ENCODE measurements around the gene KRTAP10-7. TPM values are rescaled to one million over a fixed set of nuclear protein-coding genes. Genes with fewer than 3 reads are reported as not detected.

Gene KRTAP10-7
- total and polyA plus RNA-seq, 2 donors (not counting 1 experiment from before 2014, with no cell fraction given) = not detected

GRCh38 chr21:44592446-44593311, 7.7 kb upstream of the KRTAP10-7 start, which contains the start of gene KRTAP10-6:
Gene KRTAP10-6, minus strand, starts transcription at chr21:44592505. Its CDS starts 21 bp downstream, at chr21:44592484.
- no peak for DNase-seq (ENCODE audit: low read depth in 2 of 2)
- peaks cover 4% of the 10 kb centered on the region for H3K27me3 ChIP-seq (ENCODE audit: control insufficient read depth, insufficient read depth, low read length)
- no peaks in the 10 kb centered on the region for H3K4me1 ChIP-seq (ENCODE audit: control insufficient read depth, extremely low read depth, insufficient read depth, low read length)
- no peaks in the 10 kb centered on the region for H3K36me3 ChIP-seq (ENCODE audit: control insufficient read depth, insufficient read depth, low read length)
- no peaks in the 10 kb centered on the region for H3K79me2 ChIP-seq (ENCODE audit: control insufficient read depth, insufficient read depth, low read length)
- no peak within 1 kb of the TSS for H3K9ac ChIP-seq (ENCODE audit: insufficient read depth, low read length)
- no peak within 1 kb of the TSS for H3K4me2 ChIP-seq (ENCODE audit: extremely low read depth, insufficient read depth, low read length)
- H4K20me1 ChIP-seq (ENCODE audit: control insufficient read depth, extremely low read depth, insufficient read depth, low read length) = no peaks in the 10 kb centered on the region
- no peak within 1 kb of the TSS for H3K27ac ChIP-seq (ENCODE audit: insufficient read depth, low read length)
- TF ChIP-seq CTCF (conservative IDR thresholded peaks at IDR 0.05 in 1 of 2, IDR thresholded peaks at IDR 0.05 in 1 of 2; ENCODE audit: low read depth in 1 of 2, low read length in 2 of 2) = no peak
- no peak for TF ChIP-seq EZH2 (IDR thresholded peaks at IDR 0.05; ENCODE audit: low read length, missing control alignments)
- no peak within 1 kb of the TSS for H2AFZ ChIP-seq (ENCODE audit: low read length)
- no peaks in the 10 kb centered on the region for H3K9me3 ChIP-seq (ENCODE audit: control insufficient read depth, insufficient read depth, low read depth, low read length)
- no peak within 1 kb of the TSS for H3K4me3 ChIP-seq (replicated peaks in 1 of 4; ENCODE audit: control extremely low read depth in 1 of 4, insufficient read depth in 1 of 4, low read depth in 3 of 4, low read length in 4 of 4)

- Histone ChIP-seq H3K27me3 (ENCODE audit: control insufficient read depth, insufficient read depth, low read length) (peaks cover 4% of the 10 kb centered on the region), H3K36me3 (ENCODE audit: control insufficient read depth, insufficient read depth, low read length) (no peaks in the 10 kb centered on the region), H3K4me3 (replicated peaks in 1 of 4; ENCODE audit: control extremely low read depth in 1 of 4, insufficient read depth in 1 of 4, low read depth in 3 of 4, low read length in 4 of 4) (no peak overlapping the region), H3K9me3 (ENCODE audit: control insufficient read depth, insufficient read depth, low read depth, low read length) (no peaks in the 10 kb centered on the region), H3K4me2 (ENCODE audit: extremely low read depth, insufficient read depth, low read length) (no peak overlapping the region), H2AFZ (ENCODE audit: low read length) (no peak overlapping the region), H3K4me1 (ENCODE audit: control insufficient read depth, extremely low read depth, insufficient read depth, low read length) (no peaks in the 10 kb centered on the region), H3K79me2 (ENCODE audit: control insufficient read depth, insufficient read depth, low read length) (no peaks in the 10 kb centered on the region), H3K27ac (ENCODE audit: insufficient read depth, low read length) (no peak overlapping the region), H3K9ac (ENCODE audit: insufficient read depth, low read length) (no peak overlapping the region), H4K20me1 (ENCODE audit: control insufficient read depth, extremely low read depth, insufficient read depth, low read length) (no peaks in the 10 kb centered on the region)
- TF ChIP-seq EZH2 (IDR thresholded peaks at IDR 0.05; ENCODE audit: low read length, missing control alignments) = no peak
- no peak for TF ChIP-seq CTCF (conservative IDR thresholded peaks at IDR 0.05 in 1 of 2, IDR thresholded peaks at IDR 0.05 in 1 of 2; ENCODE audit: low read depth in 1 of 2, low read length in 2 of 2)
- DNase-seq (ENCODE audit: low read depth in 2 of 2) = peak in 1 of 2 donors; percentile 1
Measured at GRCh38 chr21:44593598-44594405, 6.6 kb upstream of the KRTAP10-7 start.

GRCh38 chr21:44594406-44594916, 5.9 kb upstream of the KRTAP10-7 start:
- Histone ChIP-seq H3K4me3 (replicated peaks in 1 of 4; ENCODE audit: control extremely low read depth in 1 of 4, insufficient read depth in 1 of 4, low read depth in 3 of 4, low read length in 4 of 4) (no peak overlapping the region), H3K9me3 (ENCODE audit: control insufficient read depth, insufficient read depth, low read depth, low read length) (no peaks in the 10 kb centered on the region), H3K9ac (ENCODE audit: insufficient read depth, low read length) (no peak overlapping the region), H3K27ac (ENCODE audit: insufficient read depth, low read length) (no peak overlapping the region), H3K79me2 (ENCODE audit: control insufficient read depth, insufficient read depth, low read length) (no peaks in the 10 kb centered on the region), H2AFZ (ENCODE audit: low read length) (no peak overlapping the region), H3K4me2 (ENCODE audit: extremely low read depth, insufficient read depth, low read length) (no peak overlapping the region), H3K4me1 (ENCODE audit: control insufficient read depth, extremely low read depth, insufficient read depth, low read length) (no peaks in the 10 kb centered on the region), H4K20me1 (ENCODE audit: control insufficient read depth, extremely low read depth, insufficient read depth, low read length) (no peaks in the 10 kb centered on the region), H3K36me3 (ENCODE audit: control insufficient read depth, insufficient read depth, low read length) (no peaks in the 10 kb centered on the region), H3K27me3 (ENCODE audit: control insufficient read depth, insufficient read depth, low read length) (peaks cover 4% of the 10 kb centered on the region)
- no peak for TF ChIP-seq EZH2 (IDR thresholded peaks at IDR 0.05; ENCODE audit: low read length, missing control alignments)
- no peak for TF ChIP-seq CTCF (conservative IDR thresholded peaks at IDR 0.05 in 1 of 2, IDR thresholded peaks at IDR 0.05 in 1 of 2; ENCODE audit: low read depth in 1 of 2, low read length in 2 of 2)
- DNase-seq (ENCODE audit: low read depth in 2 of 2) = no peak
